ENCODE data around the gene WDR6.
A peak's percentile ranks its signal among the peaks of the same experiment; 100 is the strongest.

WDR6 gene

GRCh38 chr3:49013738-49014660, 6.8 kb downstream of the WDR6 start:
- no peak for DNase-seq (ENCODE audit: low spot score)

- no peak for DNase-seq (ENCODE audit: low spot score)
Observed at GRCh38 chr3:49015072-49015471, 7.9 kb downstream of the WDR6 start.

- DNase-seq (ENCODE audit: low spot score): no peak
Observed at GRCh38 chr3:49015765-49016164, 8.6 kb downstream of the WDR6 start.

- no peak for DNase-seq (ENCODE audit: low spot score)
Observed at GRCh38 chr3:49016414-49017228, 9.4 kb downstream of the WDR6 start.

- no peak for DNase-seq (ENCODE audit: low spot score)
Observed at GRCh38 chr3:49017229-49017970, 10.2 kb downstream of the WDR6 start.

- DNase-seq (ENCODE audit: low spot score): peak; percentile 63
Observed at GRCh38 chr3:49017971-49018706, 10.9 kb downstream of the WDR6 start, which contains the start of gene DALRD3. Gene DALRD3 (minus strand): TSS chr3:49018580. CDS start chr3:49018564, 16 bp downstream.

- DNase-seq (ENCODE audit: low spot score): no peak
Observed at GRCh38 chr3:49018707-49019006, 11.5 kb downstream of the WDR6 start.

GRCh38 chr3:49019941-49020329, 12.7 kb downstream of the WDR6 start:
- no peak for DNase-seq (ENCODE audit: low spot score)

- DNase-seq (ENCODE audit: low spot score): no peak
Observed at GRCh38 chr3:49020330-49021212, 13.4 kb downstream of the WDR6 start.

- peak; percentile 97 for DNase-seq (ENCODE audit: low spot score)
Observed at GRCh38 chr3:49021213-49021812, 14.1 kb downstream of the WDR6 start.

- peak; percentile 79 for DNase-seq (ENCODE audit: low spot score)
Observed at GRCh38 chr3:49021813-49022687, 14.9 kb downstream of the WDR6 start, which contains the start of gene NDUFAF3. Gene NDUFAF3 (plus strand): TSS chr3:49022121. CDS start chr3:49022145, 24 bp downstream.

GRCh38 chr3:49022688-49023171, 15.5 kb downstream of the WDR6 start:
- DNase-seq (ENCODE audit: low spot score): no peak

GRCh38 chr3:49023775-49024174, 16.6 kb downstream of the WDR6 start:
- no peak for DNase-seq (ENCODE audit: low spot score)

GRCh38 chr3:49024449-49024848, 17.3 kb downstream of the WDR6 start:
- DNase-seq (ENCODE audit: low spot score): no peak

GRCh38 chr3:49025005-49025792, 18.0 kb downstream of the WDR6 start:
- DNase-seq (ENCODE audit: low spot score): no peak

GRCh38 chr3:49025793-49026520, 18.8 kb downstream of the WDR6 start:
- no peak for DNase-seq (ENCODE audit: low spot score)

- no peak for DNase-seq (ENCODE audit: low spot score)
Observed at GRCh38 chr3:49026536-49026935, 19.3 kb downstream of the WDR6 start.
